DMS153 treated with DMSO at 0.1 percent for 48 hours (cell line): ENCODE measurements around the gene ABCA12.
"Not testable (repeated sequence)": the region's sequence is repeated elsewhere in the genome, so short reads cannot be mapped to it uniquely, and the experiment has no call there.

Source experiments
- DNase-seq: peaks from one replicate; lab custom pipeline; 2025; ENCODE audit not compliant: unreplicated experiment; lab: John Stamatoyannopoulos, UW

The ABCA12 gene, protein sequence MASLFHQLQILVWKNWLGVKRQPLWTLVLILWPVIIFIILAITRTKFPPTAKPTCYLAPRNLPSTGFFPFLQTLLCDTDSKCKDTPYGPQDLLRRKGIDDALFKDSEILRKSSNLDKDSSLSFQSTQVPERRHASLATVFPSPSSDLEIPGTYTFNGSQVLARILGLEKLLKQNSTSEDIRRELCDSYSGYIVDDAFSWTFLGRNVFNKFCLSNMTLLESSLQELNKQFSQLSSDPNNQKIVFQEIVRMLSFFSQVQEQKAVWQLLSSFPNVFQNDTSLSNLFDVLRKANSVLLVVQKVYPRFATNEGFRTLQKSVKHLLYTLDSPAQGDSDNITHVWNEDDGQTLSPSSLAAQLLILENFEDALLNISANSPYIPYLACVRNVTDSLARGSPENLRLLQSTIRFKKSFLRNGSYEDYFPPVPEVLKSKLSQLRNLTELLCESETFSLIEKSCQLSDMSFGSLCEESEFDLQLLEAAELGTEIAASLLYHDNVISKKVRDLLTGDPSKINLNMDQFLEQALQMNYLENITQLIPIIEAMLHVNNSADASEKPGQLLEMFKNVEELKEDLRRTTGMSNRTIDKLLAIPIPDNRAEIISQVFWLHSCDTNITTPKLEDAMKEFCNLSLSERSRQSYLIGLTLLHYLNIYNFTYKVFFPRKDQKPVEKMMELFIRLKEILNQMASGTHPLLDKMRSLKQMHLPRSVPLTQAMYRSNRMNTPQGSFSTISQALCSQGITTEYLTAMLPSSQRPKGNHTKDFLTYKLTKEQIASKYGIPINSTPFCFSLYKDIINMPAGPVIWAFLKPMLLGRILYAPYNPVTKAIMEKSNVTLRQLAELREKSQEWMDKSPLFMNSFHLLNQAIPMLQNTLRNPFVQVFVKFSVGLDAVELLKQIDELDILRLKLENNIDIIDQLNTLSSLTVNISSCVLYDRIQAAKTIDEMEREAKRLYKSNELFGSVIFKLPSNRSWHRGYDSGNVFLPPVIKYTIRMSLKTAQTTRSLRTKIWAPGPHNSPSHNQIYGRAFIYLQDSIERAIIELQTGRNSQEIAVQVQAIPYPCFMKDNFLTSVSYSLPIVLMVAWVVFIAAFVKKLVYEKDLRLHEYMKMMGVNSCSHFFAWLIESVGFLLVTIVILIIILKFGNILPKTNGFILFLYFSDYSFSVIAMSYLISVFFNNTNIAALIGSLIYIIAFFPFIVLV (N-terminal part only)

DNA sequence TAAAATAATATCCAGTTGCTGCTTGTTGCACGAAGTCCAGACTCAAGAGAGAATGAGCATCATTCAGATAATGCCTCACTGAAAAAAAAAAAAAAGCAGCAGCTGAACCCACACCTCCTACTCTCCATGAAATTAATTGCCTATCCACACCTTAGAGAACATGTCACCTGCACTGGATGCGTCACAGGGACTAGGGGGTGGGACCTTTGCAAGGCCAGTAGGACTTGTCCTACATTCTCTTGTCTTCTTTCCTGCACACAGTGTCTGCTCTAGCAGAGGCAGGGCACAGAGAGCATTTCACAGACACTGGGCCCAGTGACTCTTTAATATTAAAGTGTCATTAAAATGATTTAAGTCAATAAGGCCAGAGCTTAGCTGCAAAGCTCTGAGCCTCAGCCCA is at the start of gene ABCA12:
ABCA12 (minus strand) TSS at position 148 of the 400 bp plus-strand sequence. CDS start 418 bp downstream, outside the sequence.
- no peak for DNase-seq

DNA sequence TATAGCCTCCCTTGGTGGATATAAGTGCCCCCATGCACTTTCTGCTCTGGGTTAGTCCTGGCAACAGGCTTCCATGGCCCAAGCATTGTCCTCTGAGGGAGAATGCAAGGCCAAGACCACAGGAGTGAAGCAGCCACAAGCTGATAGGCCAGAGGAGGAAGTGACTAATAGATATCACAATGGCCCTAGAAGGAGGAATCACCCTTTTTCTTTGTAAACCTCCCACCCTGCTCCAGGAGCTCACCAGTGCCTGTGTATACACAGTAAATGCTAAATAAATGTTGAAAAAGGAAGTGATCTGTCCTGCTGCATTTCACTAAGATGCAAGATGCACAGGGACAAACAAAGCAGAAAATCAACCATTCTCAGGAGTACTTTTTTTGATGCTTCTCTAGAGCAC is 49.7 kb upstream of the ABCA12 start:
- no peak for DNase-seq

DNA sequence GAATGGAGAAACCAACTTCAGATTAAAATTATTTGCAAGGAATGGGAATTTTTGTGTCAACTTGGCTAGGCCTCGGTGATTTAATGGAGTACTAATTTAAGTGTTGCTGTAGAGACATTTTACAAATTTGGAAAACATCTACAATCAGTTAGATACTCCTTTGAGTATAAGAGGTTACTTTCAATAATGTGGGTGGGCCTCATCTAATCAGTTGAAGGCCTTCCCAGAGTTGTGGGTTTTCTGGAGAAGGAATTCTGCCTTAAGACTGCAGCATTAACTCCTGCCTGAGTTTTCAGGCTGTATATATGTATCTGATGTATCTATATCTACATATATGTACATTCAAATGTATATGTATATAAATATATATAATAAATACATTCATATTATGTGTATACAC is 47.6 kb upstream of the ABCA12 start:
- no peak for DNase-seq

DNA sequence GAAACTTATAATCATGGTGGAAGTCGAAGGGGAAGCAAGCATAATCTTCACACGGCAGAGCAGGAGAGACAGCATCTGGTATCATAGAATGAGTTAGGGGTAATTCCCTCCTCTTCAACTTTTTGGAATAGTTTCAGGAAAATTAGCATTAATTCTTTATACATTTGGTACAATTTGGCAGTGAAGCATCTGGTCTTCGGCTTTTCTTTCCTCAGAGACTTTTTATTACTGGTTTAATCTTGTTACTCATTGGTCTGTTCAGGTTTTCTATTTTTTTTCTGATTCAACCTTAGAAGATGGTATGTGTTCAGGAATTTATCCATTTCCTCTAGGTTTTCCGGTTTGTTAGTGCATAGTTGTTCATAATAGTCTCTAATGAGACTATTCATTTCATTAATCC is 39.7 kb upstream of the ABCA12 start:
- no peak for DNase-seq

DNA sequence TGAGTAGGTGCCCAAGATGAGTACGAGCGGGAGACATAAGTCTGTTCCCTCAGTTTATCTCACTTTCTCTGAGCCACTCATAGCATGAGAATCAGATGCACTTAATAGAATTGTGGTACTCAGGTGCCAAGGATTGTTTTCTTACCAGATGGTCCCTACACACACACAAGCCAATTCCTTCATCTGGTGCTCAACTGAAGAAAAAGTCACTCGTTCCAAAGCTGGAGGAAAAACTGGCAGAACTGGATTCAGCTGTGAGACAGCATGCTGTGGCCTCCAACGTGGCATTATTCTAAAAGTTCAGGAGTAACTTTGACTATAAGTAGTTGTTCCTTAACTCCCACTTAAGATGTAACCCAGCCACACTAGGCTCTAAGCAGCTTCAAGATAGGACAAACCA is 33.4 kb upstream of the ABCA12 start:
- DNase-seq = no peak

DNA sequence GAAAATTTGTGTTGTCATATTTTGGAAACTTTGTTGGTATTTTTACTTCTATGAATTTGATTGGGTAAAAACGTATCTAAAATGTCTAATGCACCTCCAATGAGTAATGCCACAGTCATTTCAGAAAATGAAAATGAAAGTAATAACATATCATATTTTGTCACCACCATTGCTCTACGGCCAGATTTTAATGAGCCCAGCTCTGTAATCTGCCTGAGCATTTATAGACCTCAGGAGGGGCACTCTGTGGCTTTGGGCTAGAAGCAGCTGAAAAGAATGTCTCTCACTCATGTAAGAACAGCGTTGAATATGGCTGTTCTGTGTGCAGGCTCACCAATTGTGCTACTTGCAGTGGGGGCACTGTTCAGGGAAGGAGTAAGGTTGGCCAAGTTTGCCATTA is 32.7 kb upstream of the ABCA12 start:
- DNase-seq = no peak

DNA sequence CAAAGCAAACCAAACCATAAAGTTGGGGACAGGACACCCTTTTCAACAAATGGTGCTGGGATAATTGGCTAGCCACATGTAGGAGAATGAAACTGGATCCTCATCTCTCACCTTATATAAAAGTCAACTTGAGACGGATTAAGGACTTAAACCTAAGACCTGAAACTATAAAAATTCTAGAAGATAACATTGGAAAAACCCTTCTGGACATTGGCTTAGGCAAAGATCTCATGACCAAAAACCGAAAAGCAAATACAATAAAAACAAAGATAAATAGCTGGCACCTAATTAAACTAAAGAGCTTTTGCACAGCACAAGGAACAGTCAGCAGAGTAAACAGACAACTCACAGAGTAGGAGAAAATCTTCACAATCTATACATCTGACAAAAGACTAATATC is 28.1 kb upstream of the ABCA12 start:
- not testable (repeated sequence) for DNase-seq

DNA sequence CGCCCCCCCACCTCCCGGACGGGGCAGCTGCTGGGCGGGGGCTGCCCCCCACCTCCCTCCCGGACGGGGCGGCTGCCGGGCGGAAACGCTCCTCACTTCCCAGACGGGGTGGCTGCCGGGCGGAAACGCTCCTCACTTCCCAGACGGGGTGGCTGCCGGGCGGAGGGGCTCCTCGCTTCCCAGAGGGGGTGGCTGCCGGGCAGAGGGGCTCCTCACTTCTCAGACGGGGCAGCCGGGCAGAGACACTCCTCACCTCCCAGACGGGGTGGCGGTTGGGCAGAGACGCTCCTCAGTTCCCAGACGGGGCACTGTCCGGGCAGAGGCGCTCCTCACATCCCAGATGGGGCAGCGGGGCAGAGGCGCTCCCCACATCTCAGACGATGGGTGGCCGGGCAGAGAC is 24.9 kb upstream of the ABCA12 start:
- DNase-seq = not testable (repeated sequence)

DNA sequence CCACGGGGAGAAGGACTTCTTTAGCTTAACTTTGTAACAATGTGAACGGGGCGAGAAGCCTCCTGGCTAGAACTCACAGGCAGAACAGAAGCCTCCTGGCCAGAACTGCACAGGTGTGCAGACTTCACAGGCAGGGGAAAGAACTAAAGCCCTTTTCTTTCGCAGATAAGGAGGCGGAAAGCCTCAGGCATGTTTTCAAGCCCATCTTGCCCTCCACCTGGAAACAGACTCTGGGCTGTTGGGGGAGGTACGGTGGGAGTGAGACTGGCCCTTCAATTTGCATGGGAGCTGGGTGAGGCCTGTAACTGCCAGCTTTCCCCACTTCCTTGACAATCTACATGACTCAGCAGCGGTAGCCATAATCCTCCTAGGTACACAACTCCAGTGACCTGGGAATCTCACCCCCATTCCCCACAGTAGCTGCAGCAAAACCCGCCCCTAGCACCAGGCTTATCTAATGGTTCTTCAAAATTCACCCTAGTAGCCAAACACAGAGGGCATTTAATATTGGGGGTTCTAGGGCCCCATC is 22.9 kb upstream of the ABCA12 start:
- DNase-seq = no peak

DNA sequence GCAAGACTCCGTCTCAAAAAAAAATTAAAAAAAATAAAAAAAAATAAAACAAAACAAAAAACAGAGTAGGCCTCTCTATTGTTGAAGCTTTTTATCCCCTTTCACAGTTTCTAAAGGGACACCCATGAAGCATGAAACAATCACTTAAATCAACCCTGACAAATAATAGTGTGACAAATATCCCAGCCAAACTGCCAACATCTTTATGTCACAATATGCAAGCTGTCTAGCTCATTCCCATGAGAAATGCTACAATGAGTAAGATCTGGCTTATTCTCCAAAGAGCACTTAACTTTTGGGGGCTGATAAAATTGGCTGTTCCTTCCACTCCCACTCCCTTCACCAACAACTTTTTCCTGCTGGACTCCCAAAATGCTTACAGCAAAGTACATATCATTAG is 21.7 kb upstream of the ABCA12 start:
- DNase-seq = no peak

DNA sequence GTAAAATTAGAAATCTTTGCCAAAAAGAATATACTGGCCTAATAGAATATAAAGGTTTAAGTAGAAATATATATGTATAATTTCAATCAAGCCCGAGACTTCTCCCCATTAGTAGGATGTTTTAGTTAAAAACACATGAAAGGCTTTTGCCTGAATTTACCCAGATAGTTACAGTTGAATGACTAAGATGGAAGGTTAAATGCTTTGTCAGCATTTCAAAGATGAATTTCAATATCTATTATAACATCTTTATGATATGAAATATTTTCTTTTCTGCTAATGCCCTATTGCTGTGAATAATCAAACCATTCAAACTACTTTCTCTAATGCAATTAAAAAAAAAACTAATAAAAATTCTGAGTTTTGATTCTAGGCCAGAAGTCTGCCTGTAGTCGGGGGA is 18.0 kb upstream of the ABCA12 start:
- DNase-seq = no peak

DNA sequence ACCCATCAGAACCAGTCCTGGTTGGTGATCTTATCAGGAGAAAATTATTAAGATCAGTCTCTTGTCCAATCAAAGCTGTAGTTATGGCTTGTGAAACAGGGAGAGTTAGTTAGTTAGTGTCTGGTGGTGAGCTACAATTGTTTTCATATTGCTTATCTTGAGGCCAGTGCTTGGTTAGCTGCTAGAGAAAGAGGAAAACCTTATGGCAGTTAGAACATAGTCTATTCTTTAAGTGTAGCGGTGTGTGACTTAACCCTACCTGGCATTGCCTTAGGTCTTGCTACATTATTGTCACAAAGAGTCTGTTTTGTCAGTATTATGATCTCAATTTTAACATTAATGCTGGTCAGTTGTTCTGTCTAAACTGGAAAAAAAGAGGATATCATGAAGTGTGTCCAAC is 11.5 kb upstream of the ABCA12 start:
- no peak for DNase-seq

DNA sequence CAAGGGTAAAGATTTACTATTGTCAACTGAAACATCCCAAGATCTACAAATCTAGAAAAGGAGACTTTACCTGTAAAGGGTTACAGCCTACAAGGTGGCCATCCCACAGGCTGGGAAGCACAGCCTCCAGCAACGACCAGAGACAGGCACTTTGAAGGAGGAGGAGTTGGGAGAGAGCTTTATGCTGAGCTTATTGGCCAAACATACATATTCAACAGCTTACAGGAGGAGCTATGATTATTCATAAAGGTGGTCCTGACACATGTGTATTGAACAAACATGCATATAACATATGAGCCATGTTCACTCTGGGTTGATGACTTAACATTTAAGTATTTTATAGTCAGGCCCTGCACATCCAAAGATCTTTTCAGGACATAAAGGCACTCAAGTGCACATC is 11.1 kb upstream of the ABCA12 start:
- no peak for DNase-seq

DNA sequence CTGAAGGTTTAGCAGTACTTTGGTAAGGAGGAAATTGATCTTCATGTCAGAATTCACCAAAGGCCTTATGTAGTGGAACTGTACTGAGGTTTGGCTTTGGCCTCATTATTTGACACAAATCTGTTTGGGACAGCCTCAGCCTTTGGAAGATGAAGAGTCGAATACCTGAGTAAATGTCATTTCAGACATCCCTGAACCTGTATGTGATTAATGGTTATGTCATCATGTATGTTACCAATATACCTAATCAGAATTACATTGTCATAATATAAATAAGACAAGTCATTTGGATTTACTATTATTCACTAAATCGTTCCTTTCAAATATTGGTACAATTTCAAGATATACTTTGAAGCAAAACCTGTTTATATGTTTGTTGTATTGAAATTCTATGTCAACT is 10.6 kb upstream of the ABCA12 start:
- no peak for DNase-seq

DNA sequence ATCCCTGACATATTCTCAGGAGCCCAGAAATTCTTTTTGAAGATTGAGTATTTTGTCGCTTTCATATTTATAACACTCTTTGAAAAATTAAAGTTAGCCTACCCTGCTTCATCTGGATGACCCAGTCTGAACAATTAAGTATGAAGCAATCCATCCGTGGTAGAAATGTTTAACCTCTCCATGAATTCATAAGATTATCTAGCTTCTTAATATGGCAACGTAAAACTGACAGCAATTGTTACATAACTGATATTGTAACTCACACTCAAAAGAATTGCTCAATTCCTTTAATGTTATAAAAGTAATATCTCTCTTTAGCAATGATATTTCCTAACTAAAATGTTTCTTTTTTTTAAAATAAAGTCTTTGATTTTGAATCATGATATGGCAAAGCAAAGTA is 7.2 kb upstream of the ABCA12 start:
- no peak for DNase-seq

DNA sequence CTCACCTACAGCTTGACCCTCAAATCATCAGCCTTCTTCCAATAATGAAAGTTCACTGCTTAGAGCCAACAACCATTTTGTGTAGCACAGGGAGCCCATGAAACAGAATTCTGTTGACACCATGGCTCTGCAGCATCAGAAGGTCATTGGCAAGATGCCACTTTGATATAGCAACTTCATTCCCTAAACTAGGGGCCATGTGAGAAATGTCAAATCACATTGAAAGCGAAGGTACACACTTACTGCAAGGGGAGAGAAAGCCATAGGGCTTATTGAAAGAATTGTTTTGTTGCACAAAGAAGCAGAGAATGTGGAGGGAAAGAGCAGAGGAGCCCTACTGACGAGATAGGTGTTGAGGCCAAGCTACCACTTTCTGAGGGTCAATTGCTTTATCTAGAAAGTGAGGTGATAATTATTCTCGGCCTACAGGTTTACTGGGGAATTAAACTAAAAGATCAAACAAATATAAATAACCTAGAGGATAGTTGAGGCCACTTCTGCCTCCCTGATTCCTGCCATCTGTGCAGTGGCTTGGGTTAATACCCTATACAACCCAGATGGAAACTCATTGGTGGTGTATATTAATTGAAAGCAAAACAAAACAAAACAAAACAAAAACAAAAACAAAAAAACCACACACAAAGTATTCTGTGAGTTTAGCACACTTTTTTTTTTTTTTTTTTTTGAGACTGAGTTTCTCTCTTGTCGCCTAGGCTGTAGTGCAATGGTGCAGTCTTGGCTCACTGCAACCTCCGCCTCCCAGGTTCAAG is 5.9 kb upstream of the ABCA12 start:
- DNase-seq = no peak

DNA sequence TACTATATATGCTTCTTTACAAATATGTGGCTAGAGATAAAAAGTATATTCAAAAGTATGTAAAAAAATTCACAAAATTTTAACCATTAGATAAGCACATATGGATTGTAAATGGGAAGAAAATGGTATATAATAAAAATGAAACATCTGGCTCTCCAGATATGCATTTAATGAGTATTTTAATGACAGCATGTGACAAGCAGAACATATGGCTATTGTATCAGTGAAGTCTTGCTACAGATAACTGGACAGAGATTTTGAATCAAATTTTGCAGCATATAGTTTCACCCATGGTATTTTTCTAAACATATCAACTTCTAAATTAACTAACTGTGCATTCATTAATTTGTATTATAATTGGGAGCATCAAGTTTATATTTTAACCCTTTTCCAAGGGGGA is 5.0 kb upstream of the ABCA12 start:
- no peak for DNase-seq

DNA sequence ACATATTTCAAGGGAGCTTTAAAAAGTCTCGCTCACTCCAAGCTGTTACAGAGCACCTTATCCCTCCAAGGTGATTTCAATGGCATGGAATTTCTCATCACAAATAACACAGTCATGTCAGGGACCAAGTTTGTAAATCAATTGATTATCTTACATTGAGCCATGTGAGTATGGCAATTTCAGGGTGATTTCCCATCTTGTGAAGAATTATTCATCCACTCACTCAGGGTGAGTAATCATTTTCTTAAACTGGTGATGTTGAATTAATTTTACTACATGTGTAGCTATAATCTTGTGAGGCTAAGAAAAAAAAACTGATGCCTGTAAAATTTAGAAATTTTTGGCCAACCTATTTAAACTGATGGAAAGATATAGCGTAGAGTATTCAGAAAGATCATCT is 3.3 kb upstream of the ABCA12 start:
- DNase-seq = no peak

DNA sequence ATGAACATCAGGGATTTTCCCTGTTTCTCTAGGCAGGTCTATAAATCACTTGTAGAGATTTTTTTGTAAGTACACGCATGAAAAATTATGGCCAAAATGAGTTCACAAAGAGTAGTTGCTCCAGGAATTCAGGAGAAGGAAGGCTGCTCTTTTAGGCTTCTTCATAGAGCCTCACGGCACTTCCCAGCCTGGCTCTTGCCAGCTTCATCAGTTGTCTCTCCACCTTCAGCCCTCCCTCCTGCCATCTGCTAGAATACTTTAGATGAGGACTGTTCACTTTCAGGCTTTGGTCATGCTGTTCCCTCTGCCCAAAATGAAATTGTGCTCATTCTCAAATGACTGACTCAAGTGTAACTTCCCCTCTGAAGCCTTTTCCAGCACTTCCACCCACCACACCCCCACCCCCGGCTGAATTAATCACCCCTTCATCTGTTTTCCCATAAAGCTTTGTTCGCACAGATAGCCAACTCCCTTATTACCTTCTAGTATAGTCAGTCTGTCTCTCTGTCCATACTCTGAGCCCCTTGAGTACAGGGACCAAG is 1.8 kb upstream of the ABCA12 start:
- no peak for DNase-seq

DNA sequence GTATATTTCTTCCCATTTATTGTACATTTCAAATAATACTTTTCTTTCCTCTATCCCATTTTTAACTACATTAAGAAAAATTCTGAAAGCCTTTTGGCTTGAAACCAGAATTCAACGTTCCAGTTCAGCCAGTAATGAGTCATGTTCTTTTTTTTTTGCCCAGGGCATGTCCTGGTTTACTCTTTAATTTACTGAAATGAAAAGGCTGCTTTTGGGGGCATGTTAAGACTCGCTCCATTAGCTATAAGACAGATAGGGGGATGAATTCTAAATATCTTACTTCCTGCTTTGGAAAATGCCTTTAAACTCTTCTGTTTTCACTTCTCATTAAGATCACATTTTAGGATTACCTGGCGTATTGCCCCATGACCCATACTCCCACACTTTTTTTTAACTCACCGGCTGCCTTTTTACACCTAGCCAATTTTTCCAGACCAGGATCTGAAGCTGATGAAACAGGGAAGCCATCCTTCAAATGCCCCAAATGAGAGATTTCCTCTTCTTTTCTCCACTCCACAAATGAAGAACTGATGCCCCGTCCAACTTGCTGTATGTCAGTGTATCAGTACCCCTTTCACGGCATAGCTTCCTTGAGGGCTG is 585 bp downstream of the ABCA12 start:
- DNase-seq = no peak
